ENCODE data around the gene SPEF2. TPM values are rescaled to one million over a fixed set of nuclear protein-coding genes. Genes with fewer than 3 reads are reported as not detected.

The SPEF2 gene
- polyA plus RNA-seq, 1 experiment: 4.0 TPM

DNA sequence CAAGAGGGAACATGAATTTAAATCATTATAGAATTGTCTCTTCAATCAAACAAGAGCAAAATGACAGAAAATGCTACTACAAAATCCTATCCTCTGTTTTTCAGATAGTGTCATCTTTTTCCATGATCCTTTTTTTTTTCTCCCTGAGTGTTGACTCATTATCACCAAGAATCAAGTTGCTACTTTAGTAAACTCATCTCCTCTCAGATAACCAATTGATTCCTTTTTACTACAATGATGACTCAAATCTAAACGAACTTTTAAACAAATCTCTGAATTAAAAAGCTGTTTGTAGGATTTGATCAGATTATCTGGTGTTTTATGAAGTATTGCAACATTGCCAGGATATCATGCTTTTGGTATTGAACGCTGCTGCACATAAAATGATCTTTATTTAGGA, 215.1 kb downstream of the SPEF2 start:
- Histone ChIP-seq H3K27me3 (ENCODE audit: control insufficient read depth, insufficient read depth, low read length) (no peaks in the 10 kb centered on the region), H3K36me3 (ENCODE audit: control insufficient read depth, insufficient read depth, low read length) (no peaks in the 10 kb centered on the region), H3K4me3 (ENCODE audit: low read depth, low read length) (no peak overlapping the region)
- DNase-seq (ENCODE audit: low read depth): no peak
- POLR2A ChIA-PET: no interaction called here
- no peak for TF ChIP-seq CTCF (IDR thresholded peaks at IDR 0.05; ENCODE audit: insufficient read depth, low read depth, low read length)
- CTCF ChIA-PET: no interaction called here

GRCh38 chr5:35833224-35833623, 215.6 kb downstream of the SPEF2 start:
- TF ChIP-seq CTCF (IDR thresholded peaks at IDR 0.05; ENCODE audit: insufficient read depth, low read depth, low read length): no peak
- ChIA-PET POLR2A (no interaction called here), CTCF (no interaction called here)
- H3K36me3 ChIP-seq (ENCODE audit: control insufficient read depth, insufficient read depth, low read length): no peaks in the 10 kb centered on the region
- DNase-seq (ENCODE audit: low read depth): no peak
- H3K4me3 ChIP-seq (ENCODE audit: low read depth, low read length): no peak overlapping the region
- H3K27me3 ChIP-seq (ENCODE audit: control insufficient read depth, insufficient read depth, low read length): no peaks in the 10 kb centered on the region

DNA sequence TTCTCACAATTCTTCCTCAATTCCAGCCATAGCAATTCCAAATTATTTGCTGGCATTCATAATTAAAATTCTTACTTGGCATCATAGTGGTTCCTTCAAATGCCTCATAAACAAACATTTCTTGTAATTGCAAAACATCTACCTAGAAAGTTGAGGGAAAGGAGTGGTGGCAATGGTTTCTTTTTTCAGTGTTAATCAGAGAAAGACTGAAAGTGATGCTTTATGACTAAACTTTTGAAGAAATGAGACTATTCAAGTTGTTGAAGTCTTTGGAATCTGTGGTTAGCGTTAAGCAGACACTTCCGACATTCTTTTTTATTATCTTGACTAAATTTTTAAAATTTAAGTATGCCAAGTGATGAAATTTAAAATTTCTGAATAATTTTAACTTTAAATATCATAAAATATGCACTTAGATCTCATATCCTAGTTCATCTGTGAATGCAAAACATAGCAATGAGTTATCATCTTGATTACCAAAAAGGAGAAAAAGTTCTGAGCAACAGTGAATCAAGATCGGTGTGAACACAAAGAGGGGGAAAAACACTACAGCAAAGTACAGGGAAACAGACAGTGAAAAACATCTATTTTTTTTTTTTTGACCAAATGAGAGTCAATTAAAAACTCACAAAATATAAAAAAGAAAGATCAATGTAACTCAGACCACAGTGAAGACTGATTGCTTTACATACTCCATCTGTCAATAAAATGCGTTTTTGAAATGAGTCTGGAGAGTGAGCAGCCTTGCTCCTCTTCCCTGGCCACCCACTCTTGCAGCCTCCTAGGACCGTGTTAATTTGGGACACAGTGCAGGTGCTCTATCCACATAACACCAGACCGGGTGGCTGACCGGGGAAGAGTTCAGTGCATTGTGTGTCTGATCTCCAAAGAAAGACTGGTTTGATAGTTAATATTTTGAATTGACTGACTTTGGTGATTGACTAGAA, 218.4 kb downstream of the SPEF2 start:
- ChIA-PET CTCF (interaction anchor here (0.6 kb wide), 1 partner anchor 24 kb away, joined by 4 read pairs; no protein-coding TSS in a partner anchor), POLR2A (no interaction called here)
- H3K4me3 ChIP-seq (ENCODE audit: low read depth, low read length): no peak overlapping the region
- DNase-seq (ENCODE audit: low read depth): no peak
- no peaks in the 10 kb centered on the region for H3K27me3 ChIP-seq (ENCODE audit: control insufficient read depth, insufficient read depth, low read length)
- H3K36me3 ChIP-seq (ENCODE audit: control insufficient read depth, insufficient read depth, low read length): no peaks in the 10 kb centered on the region
- no peak for TF ChIP-seq CTCF (IDR thresholded peaks at IDR 0.05; ENCODE audit: insufficient read depth, low read depth, low read length)

DNA sequence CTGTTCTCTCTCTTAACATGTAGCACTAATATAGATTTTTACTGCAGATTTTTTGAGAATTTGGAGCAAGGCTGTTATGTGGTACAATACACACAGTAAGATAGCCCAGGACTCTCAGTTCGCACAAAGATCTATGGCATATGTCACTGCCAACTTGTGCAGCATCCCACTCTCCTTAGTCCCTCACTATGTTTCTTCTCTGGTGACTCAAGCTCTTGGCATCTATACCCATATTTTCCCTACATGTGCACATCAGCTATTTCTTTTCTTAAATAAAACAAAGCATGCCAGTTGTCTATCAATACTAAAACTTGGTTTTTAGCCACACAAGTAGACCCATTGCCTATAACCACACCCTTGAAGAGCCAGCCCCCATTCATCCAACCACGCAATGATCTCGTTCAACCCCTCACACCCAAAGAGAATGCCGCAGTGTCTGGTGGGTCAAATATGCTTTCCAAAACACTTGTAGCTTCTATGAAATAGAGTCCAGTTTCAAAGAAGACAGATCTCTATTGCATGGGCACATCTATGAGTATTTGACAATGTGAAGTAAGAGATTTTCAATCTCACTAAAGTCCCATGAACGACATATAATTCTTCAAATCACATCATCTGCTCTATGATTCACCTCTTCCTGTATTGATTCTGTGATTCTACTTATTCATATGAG, 220.8 kb downstream of the SPEF2 start:
- H3K36me3 ChIP-seq (ENCODE audit: control insufficient read depth, insufficient read depth, low read length): no peaks in the 10 kb centered on the region
- CTCF ChIA-PET: interaction anchor here (0.8 kb wide), 1 partner anchor 24 kb away, joined by 3 read pairs; no protein-coding TSS in a partner anchor

More for the DNA sequence above, 220.8 kb downstream of the SPEF2 start:
- DNase-seq (ENCODE audit: low read depth): no peak
- H3K4me3 ChIP-seq (ENCODE audit: low read depth, low read length): no peak overlapping the region
- no peak for TF ChIP-seq CTCF (IDR thresholded peaks at IDR 0.05; ENCODE audit: insufficient read depth, low read depth, low read length)
- POLR2A ChIA-PET: no interaction called here
- no peaks in the 10 kb centered on the region for H3K27me3 ChIP-seq (ENCODE audit: control insufficient read depth, insufficient read depth, low read length)

Data from BJ (cell line).